Measurements from ENCODE around the gene TUBGCP6.

TUBGCP6 gene

DNA sequence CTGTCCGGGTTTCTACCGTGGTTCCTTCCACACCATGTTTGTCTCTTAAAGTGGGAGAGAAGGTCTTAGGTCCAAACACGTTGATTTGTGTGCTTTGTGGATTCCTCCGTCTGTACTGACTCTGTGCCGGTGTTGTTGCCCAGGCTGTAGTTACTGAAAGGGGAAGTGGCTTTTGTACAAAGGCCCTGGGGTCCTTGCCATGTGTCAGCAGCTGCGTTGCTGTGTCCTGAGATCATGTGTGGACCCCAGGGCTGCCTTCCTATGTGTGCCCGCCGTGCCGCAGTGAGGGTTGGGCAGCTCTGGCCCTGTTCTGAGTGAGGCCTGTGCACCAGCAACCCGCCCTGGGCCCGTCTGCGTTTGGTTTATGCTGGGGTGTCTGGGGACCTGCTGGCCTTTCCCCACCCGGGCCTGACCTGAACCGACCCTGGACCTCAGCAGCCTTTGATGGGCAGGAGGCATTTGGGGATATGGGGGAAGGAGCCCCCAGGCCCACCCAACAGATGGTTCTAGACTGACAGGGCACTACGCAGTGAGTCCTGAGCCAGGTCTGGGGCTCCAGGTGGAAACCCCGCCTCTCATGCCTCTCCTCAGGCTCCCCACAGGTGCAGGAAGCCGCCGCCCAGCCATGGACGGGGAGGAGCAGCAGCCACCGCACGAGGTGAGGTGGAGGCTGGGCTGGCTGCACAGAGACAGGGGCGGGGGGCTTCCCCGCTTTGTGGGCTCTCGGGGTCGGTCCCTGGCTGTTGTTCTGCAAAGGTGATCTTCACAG is 52.2 kb downstream of the TUBGCP6 start:
- DNase-seq = no peak

DNA sequence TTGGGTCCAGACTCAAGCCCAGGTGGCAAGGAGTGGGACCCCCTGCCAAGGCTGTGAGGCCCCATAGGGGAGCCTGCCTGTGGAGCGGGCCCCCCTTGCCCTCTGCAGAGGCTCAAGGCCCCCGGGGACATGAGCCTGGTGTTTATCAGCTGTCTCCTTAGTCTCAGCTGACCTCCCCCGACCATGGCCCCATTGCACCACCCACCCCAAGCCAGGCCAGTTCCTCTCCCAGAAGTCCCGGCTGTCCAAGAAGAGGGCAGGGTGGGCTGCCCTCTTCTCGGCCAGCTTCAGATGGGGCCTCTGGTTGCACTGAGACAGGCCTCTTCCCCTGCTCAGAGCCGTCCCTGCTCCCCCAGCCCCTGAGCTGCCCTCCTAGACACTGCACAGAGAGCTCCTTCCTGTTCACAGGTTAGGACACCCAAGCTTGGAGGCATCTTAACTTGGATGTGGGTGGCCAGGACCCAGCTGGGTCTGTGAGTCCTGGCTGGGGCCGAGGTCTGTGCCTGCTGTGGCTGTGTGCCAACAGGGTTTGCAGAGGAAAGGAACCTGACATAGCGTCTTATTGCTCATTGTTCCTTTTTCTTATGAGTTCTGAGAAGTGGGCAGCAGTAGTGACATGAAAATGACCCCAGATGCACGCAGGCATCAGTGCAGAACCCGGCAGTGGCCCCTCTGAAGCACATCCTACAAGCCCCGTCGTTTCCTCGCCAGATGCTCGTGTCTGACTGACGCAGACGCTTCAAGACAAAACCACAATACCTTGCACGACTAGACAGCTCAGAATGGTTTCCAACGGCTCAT is 53.7 kb downstream of the TUBGCP6 start:
- DNase-seq = peak; percentile 67 to 71

GRCh38 chr22:50190182-50190940 is 54.5 kb downstream of the TUBGCP6 start:
- DNase-seq = peak; percentile 73 to 85

DNA sequence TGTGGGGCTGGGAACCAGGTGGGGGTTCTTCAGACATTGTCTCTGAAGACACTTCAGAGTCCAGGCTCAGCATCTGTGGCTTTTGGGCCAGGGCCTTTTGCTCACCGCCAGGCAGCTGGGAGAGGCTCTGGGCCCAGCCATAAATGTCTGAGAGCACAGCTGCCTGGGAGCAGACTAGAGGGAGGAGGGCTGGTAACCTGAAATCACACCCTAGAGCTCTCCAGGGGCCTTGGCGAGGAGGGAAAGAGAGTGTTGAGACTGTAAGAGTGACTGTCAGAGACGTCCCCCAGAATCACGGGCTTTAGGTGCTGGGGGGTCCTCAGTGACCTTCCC is 55.0 kb downstream of the TUBGCP6 start:
- no peak for DNase-seq

DNA sequence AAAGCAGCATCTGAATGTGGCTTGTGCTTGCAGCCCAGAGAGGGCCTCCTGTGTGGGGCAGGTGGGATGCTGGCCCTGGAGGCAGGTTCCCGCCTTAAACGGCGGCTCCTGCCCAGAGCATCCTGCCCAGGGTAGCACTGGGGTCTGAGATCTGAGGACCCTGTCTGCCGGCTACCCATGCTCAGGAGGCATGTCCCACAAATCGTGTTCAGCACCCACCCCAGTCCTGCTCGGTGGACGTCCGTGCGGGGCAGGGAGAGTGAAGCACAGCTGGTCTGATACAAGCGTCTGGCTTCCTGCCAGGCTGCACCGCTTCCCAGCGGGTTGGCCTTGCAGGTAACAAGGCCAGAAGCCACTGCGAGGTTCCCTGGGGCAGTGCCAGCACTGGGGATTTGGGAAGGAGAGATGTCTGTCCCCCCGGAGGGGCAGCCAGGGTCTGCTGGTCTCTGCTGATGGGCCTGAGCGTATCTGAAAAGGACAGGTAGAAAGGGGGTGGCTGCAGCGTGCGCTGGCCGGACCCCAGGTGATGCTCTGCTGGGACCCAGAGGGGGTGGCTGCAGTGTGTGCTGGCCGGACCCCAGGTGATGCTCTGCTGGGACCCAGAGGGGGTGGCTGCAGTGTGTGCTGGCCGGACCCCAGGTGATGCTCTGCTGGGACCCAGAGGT is 55.5 kb downstream of the TUBGCP6 start:
- no peak for DNase-seq

DNA sequence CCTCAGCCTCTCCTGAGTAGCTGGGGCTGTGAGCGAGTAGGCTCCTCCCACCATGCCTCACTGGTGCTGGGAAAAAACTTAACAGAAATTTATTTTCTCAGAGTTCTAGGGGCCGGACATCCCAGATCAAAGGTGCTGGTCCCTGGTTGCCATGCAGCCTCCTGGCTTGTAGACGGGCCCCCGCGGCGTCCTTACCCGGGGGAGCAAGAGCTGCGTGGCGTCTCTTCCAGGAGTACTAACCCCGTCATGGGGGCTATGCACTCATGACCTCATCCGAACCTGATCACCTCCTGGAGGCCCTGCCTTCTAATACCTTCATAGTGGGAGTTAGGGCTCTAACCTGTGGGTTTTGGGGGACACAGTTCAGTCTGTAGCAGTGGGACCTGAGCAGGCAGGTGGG is 56.5 kb downstream of the TUBGCP6 start:
- DNase-seq = no peak

GRCh38 chr22:50186761-50187523 is 57.9 kb downstream of the TUBGCP6 start:
- peak in 1 of 2 donors; percentile 8 for DNase-seq

- DNase-seq = no peak
Measured at GRCh38 chr22:50186181-50186714, 58.6 kb downstream of the TUBGCP6 start.

GRCh38 chr22:50185375-50186087 is 59.3 kb downstream of the TUBGCP6 start, which contains the start of gene TRABD:
Gene TRABD, plus strand, starts transcription at chr22:50185913. Its CDS starts 7,148 bp downstream, at chr22:50193061.
- DNase-seq = peak; percentile 80 to 87

DNA sequence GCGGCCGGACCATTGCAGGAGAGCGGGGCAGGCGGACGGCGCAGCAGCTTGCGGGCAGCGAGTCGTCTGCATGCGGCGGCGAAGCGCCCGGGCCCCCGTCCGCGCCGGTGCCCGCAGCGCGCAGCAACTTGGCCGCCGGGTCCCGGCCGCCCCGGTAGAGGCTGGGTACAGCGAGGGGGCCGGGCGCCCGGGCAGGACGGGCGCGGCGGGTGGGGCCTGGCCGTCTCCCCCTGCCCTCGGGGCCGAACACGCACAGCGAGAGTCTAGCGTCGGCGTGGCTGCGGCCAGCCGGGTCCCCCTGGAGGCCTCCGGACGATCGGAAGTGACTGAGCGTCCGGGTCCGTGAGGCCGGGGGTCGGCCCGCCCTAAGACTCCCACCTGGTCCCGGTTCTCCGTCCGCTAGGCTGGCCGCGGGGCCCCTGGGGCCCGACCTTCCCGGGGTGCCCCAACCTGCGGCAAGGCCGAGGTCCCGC is 59.9 kb downstream of the TUBGCP6 start:
- peak in 1 of 2 donors; percentile 13 for DNase-seq

- peak; percentile 37 to 67 for DNase-seq
Measured at GRCh38 chr22:50184004-50184901, 60.6 kb downstream of the TUBGCP6 start.

DNA sequence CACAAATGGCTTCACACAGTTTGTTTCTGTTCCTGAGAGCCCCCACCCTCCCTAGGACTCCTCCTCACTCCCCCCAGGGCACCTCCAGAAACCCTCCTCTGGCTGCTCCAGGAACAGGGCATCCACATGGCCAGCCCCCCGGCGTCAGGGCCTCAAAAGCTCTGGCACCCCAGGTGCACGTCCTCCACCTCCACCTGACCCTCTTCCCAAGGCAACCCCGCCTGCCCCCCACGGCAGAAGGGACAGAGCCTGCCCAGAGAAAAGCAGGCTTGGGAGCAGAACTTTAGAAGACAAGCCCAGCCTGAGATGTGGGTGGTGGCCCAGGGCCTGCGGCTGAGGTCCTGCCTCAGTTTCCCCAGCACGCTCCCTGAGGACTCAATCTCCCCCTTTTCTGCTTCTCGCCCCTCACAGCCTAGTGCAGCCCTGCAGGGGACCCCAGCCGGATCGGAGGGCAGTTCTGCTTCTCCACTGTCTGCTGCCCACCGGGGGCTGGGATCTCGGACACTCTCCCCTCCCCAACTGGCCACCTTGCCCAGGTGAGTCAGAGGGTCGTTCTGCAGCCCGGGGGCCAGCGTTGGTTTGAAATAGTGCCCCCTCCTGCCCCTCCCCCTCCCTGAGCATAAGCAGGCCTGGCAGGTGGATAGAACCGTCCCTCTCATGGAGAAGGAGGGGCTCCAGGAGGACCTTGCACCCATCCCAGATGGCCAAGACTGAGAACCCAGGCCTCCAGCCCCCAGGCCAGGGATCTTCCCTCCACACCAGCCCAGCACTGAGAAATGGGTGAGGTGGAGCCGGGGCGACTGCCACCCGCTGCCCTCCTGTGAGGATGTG is 61.5 kb downstream of the TUBGCP6 start:
- no peak for DNase-seq

- DNase-seq = no peak
Measured at GRCh38 chr22:50182176-50183081, 62.4 kb downstream of the TUBGCP6 start.

- no peak for DNase-seq
Measured at GRCh38 chr22:50180727-50181521, 63.9 kb downstream of the TUBGCP6 start.

DNA sequence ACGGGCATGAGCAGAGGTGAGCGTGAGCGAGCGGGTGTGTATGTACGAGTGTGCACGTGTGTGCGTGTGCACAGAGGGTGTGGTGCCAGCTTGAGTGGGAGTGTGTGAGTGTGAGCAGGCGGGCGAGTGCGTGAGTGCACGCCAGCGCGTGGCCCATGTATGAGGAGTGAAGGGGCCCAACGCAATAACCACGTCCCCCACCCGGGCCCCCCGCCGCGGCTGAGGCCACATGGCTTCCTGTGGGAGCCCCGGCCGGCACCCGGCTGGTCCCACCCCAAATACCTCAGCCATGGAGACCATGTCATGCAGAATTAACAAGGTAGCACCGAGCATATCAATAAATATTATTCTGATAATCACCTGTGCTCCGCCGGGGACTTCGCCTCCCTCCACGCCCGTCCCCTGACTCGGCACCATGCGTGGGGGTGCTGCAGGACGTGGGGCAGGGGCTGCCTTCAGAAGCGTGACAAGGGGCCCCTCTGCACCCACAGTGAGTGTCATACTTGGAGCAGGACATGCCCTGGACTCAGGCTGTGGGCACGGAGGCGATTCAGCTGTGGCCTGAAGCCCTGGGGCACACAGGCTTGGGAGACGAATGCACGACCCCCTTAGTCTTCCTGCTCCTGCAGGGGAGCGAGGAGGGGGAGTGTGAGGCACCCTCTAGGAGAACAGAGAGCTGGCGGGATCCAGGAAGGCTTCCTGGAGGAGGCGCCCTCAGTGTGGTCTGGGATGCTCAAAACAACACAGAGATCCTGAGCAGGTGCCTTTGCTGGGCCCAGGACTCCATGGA is 64.7 kb downstream of the TUBGCP6 start:
- no peak for DNase-seq
